Smooth muscle cell of the brain vasculature (primary cell): ENCODE data around the gene KIAA1549.
"Not testable (repeated sequence)": the region's sequence is repeated elsewhere in the genome, so short reads cannot be mapped to it uniquely, and the experiment has no call there.

ENCODE experiments used
- DNase-seq: peaks from one replicate; pipeline ENCODE4 v3.0.0-alpha.2; 2012; ENCODE audit warnings: low read depth, low spot score

The KIAA1549 gene

DNA sequence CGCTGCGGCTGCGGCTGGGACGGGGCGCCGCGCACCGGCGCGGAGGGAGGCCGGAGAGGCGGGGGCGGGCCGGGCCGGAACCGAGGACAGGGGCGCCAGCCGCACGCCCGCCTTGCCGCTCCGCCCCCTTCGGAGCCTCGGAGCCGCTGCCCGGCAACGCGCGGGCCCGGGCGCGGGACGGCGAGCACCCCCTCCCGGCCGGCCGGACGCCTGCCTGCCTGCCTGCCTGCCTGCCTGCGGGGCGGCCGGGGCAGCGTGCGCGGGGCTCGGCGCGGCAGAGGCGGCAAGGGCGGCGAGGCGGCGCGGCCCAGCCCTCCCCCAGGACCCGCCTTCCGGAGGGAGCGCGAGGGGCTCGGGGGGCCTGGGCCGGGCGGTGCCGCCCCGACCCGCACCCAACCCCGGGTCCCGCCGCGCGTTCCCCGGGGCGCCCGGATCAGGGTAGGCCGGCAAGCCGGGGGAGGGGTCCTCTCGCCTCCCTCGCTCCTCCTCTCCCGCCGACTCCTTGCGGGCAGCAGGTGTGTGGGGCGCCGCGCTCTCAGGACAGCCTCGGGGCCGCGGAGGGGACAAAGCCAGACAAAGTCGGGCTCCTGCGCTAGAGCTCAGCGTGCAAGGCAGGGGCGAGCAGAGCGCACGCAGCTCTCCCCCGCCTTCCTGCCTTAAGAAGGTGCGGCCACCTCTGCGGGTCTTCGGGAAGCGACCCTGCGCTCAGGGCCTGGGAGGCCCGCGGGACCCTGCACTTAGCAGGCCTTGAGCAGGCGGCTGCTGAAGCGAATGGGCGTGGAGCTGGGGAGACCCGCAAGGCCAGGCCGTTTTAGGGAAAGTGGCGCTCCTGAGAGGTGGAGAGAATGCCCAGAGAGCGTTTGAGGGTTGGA is at the start of gene KIAA1549:
KIAA1549 (minus strand) TSS at position 58 of the 872 bp plus-strand sequence. CDS start 120 bp downstream, outside the sequence.
- no peak for DNase-seq

- no peak for DNase-seq
These were observed 48.2 kb upstream of the KIAA1549 start for GRCh38 chr7:139029353-139029752.

GRCh38 chr7:139026551-139026950 is 45.4 kb upstream of the KIAA1549 start:
- no peak for DNase-seq

DNA sequence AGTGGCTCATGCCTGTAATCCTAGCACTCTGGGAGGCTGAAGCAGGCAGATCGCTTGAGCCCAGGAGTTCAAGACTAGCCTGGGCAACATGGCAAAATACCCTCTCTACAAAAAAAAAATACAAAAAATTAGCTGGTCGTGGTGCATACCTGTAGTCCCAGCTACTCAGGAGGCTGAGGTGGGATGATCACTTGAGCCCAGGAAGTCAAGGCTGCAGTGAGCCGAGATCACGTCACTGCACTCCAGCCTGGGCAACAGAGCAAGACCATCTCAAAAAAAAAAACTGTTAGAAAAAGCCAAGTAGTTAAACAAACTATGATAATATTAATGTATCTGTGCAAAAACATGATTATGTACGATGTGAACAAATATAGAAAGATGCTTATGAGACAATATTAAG is 44.7 kb upstream of the KIAA1549 start:
- not testable (repeated sequence) for DNase-seq

DNA sequence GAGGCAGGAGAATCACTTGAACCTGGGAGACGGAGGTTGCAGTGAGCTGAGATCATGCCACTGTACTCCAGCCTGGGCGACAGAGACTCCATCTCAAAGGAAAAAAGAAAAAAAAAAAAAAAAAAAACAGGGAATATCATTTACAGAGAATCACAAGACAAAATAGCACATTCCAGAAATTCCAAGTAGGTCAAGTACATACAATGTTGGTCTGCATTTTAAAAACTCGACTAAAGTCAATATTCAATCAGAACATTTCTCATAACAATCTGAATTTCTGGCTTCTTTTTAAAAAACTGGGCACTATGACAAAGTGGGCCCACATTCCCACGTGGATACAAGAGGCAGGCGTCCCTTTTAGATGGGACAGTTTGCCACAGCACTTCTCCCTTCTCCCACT is 41.9 kb upstream of the KIAA1549 start:
- DNase-seq: no peak

DNA sequence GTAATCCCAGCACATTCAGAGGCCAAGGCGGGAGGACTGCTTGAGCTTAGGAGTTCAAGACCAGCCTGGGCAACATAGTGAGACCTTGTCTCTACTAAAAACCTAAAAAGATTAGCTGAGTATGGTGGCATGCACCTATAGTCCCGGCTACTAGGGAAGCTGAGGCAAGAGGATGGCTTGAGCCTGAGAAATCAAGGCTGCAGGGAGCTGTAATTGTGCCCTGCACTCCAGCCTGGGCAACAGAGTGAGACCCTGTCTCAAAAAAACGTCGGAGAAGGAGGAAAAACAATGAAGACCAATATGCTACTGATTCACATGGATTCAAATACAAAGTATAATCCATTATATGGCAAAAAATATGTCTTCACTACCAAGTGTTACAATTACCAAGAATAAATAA is 41.1 kb upstream of the KIAA1549 start:
- no peak for DNase-seq

DNA sequence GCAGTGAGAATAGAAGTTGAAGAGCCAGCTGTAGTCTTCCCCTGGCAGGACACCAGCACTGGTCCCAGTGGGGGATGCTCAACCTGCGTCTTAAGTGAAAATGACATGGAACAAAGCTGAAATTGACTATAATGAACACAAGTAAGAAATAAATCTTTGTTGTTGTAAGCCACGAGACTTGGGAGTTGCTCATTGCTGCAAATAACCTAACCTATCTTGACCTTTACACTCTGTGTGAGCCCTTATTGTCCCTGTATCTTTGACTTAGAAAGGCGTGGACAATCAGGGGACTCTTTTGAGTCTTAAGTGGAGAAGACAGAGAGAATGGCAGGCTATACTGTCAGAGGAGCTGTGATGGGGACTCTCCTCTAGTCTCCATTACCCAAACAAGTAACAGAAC is 37.7 kb upstream of the KIAA1549 start:
- DNase-seq: no peak

GRCh38 chr7:139016931-139017511 is 35.8 kb upstream of the KIAA1549 start:
- peak; percentile 31 for DNase-seq

DNA sequence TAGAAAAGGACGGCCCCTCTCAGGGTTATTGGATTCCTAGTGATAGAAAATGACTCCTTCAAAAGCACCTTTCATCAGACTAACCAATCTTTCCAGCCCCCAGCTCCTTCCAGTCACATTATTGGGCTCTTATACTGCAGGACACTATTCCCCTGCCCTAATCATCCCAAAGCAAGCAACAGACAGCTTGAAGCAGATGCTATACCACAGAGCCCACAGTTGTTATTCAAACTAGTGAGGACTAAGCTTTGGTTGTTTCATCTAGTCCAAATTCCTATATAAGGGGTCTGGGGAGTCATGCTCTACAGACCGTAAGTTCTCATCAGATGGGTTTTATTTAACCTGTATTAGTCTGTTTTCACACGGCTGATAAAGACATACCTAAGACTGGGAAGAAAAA is 30.2 kb upstream of the KIAA1549 start:
- no peak for DNase-seq

DNA sequence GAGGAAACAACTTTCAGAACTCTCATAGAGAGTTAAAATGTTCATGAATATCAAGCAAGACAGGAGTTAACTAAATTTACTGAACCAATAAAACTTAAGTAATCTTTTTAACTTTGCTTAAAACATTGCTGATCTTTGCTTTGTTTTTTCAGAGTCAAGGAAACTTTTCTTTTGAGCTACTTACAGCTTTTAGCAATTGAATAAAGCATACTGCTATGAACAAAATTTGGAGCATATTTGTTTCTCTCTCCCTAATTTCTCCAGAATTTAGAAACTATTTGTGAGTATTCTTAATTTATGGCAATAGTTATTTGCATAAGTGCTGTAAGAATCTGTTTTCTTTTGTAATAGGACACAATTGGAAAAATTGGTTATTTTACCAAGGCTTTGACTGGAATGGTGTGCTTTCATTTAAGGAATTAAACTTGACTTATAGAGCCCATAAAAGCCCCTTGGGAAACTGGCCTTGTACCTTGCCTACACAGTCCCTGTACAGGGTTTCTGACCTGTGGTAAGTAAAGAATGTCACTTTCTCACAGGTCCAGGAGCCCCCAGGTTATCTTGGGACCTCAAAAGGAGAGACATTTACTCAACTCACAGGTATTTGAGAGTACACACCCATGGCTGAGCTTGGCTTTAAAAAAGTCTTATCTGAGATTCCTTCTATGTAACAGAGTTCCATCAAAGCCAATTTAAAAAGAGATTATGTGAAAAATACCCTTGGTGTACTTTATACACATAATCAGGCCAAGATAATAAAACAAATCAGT is 23.3 kb upstream of the KIAA1549 start:
- no peak for DNase-seq

DNA sequence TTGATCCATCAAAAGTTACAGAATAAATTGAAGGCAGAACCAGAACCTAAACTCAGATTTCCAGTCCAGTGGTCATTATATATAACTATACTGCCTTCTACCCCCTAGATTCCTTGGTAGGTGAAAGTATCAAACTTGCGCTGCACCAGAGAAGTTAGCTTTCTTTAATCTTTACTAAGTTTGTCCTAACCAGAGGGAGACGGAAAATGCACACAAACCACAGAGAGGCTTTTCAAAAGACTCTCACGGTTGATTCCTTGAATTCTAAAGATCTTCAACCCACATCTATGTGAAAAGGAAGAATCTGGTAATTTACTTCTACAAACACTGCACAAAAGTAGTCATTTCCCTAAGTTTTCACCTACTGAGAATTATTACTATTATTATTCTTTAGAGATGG is 18.2 kb upstream of the KIAA1549 start:
- no peak for DNase-seq

- no peak for DNase-seq
These were observed 10.9 kb upstream of the KIAA1549 start for GRCh38 chr7:138992052-138992531.

DNA sequence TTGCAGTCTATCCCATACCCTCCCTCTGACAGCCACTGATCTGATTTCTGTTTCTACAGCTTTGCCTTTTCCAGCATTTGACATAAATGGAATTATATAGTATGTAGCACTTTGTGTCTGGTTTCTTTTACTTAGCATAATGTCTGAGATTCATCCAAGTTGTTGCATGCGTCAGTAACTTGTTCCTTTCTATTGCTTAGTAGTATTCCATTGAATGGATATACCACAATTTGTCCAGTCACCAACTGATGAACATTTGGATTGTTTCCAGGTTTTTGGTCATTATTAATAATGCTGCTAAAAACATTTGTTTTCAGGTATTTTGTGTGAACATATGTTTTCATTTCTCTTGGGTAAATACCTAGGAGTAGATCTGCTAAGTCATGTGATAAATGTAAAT is 6.5 kb upstream of the KIAA1549 start:
- DNase-seq: no peak

DNA sequence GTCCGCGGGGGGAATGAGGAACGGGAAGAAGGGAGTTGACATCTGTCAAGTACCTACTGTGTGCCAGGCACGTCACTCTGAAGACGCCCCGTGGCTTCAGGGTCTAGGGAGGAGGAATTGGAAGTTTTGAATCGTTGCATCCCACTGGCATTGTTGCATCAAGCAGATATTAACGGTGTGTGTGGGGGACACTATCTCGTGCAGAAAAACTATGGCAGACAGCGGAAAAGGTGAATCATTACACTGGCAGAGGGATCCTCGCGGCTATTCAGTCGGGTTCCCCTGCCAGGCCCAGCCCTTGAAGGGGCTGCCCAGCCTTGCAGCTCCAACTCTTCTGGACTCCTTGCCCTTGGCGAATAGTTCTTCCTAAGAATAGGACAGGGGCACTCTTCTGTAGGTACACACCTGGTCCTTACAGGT is 1.0 kb upstream of the KIAA1549 start:
- DNase-seq: no peak

DNA sequence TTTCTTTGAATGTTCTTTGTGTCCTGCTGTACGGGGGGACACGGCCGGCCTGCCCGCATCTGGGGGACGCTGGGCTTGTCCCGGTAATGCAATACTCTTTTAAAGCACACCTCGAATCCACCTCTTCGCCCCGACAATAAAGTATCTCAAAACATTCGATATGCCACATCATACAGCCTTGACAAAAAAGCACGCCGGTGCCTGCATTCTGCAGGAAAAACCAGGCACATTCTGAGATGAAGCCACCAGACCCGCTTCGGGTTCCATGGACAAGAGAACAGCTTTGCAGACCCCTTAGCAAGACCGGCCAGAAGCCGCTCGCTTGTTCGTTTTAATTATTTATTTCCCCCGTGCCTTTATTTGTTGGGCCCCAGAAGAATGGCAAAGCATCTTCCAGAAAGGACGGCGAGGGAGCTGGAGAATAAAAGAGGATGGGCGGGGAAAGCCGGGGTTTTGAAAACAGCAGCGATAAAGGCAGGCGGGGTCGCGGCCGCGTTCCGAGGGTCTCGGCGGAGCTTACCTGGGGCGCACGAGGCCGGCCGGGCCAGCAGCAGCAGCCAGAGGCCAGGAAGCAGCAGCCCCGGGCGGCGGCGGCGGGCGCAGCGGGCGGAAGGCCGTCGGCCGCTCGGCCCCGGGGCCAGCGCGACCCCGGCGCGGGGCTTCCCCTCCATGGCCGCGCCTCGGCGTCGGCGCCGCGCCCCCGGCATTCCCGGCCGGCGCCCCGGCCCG is 462 bp downstream of the KIAA1549 start:
- no peak for DNase-seq

DNA sequence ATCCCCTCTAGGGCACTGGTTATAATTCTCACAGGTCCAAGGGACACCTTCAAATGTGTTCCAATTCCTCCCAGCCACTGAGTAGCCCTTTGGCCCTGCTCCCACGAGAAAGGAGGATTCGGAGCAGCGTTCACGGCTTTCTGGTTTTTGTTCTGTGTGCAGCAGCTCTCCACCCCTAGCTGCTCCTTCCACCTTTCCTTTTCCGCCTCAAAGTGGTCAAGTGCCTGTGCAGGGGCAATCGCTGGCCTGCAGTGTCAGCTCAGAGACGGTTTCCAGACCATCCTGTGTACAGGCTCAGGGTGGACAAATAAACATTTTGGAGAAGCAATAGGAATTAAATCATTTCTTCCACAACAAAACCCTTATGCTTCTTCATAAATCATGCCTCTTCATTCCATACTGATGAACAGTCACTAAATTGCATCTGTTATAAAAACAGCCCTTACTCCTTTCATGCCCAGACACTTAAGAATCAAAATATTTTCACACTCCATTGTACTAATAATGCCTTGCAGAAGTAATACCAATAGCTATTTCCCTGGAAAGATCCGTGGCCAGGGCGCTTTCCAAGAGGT is 1.1 kb downstream of the KIAA1549 start:
- DNase-seq: no peak

GRCh38 chr7:138979226-138979979 is 1.8 kb downstream of the KIAA1549 start:
- DNase-seq: no peak

DNA sequence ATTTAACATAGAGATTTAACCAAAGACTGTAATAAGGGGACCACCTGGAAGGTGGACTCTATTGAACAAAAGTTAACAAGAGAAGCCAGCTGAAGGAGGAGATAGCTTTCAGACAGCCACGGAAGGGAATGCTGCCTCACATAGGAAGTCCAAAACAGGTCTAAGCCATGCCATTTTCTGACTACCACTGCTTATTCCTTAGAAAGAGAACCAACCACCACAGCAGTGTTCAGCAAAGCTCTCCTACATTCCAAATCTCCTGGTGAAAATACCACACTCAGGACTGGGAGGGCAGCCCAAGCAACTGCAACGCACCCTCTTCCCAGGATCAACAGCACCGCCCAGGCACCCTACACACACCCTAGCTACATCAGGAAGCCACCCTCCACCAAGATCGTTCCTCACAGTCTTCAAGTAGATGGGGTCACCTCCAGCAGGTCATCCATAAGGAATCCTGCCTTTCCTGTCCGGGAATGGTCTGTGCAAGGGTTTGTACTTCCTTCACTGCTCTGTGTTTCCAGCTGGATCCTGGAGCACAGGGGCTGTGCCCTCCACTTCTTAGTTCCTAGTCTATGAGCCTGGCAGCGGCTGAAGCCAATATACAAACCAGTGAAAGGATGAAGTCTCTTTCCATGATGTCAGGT is 2.5 kb downstream of the KIAA1549 start:
- no peak for DNase-seq

- DNase-seq: not testable (repeated sequence)
These were observed 5.0 kb downstream of the KIAA1549 start for GRCh38 chr7:138976161-138976560.
